ENCODE results near the gene LRRC3. TPM values are rescaled to one million over a fixed set of nuclear protein-coding genes. Genes with fewer than 3 reads are reported as not detected.

The LRRC3 gene
- total RNA-seq, 1 donor from 2014 or later = 2.5 TPM

GRCh38 chr21:44450402-44450801, 4.9 kb upstream of the LRRC3 start:
- Mint-ChIP-seq H3K9me3 (peaks cover 13% of the 10 kb centered on the region), H3K27ac (peak overlapping the region; percentile 89), H3K4me3 (no peak overlapping the region), H3K36me3 (no peaks in the 10 kb centered on the region), H3K4me1 (peaks cover 8% of the 10 kb centered on the region), H3K27me3 (ENCODE audit: insufficient read depth, low read depth) (peaks cover 6% of the 10 kb centered on the region)
- no peaks in the 10 kb centered on the region for H3K79me2 ChIP-seq (ENCODE audit: low read depth)
- no peak overlapping the region for H3K27ac ChIP-seq
- no peak overlapping the region for H3K4me2 ChIP-seq
- H3K36me3 ChIP-seq = no peaks in the 10 kb centered on the region
- TF ChIP-seq CTCF (IDR thresholded peaks at IDR 0.05) (no peak), EZH2phosphoT487 (IDR thresholded peaks at IDR 0.05) (no peak), EZH2 (IDR thresholded peaks at IDR 0.05) (no peak)
- no peak overlapping the region for H2AFZ ChIP-seq (replicated peaks)
- DNase-seq (ENCODE audit: low spot score) = no peak
- H3K9me3 ChIP-seq (ENCODE audit: low read depth) = no peaks in the 10 kb centered on the region
- peaks cover 24% of the 10 kb centered on the region for H3K27me3 ChIP-seq
- no peaks in the 10 kb centered on the region for H3F3A ChIP-seq (ENCODE audit: low read depth)
- peaks cover 9% of the 10 kb centered on the region for H3K4me1 ChIP-seq
- H4K20me1 ChIP-seq (ENCODE audit: low read depth) = no peaks in the 10 kb centered on the region
- H3K9ac ChIP-seq = no peak overlapping the region
- H3K4me3 ChIP-seq = no peak overlapping the region

- Mint-ChIP-seq H3K36me3 (no peaks in the 10 kb centered on the region), H3K4me3 (no peak overlapping the region), H3K4me1 (peaks cover 8% of the 10 kb centered on the region), H3K27me3 (ENCODE audit: insufficient read depth, low read depth) (peaks cover 6% of the 10 kb centered on the region), H3K9me3 (peaks cover 13% of the 10 kb centered on the region), H3K27ac (no peak overlapping the region)
- H3K27ac ChIP-seq = no peak overlapping the region
- H3K9ac ChIP-seq = no peak overlapping the region
- no peak overlapping the region for H2AFZ ChIP-seq (replicated peaks)
- peaks cover 9% of the 10 kb centered on the region for H3K4me1 ChIP-seq
- H3F3A ChIP-seq (ENCODE audit: low read depth) = no peaks in the 10 kb centered on the region
- no peak overlapping the region for H3K4me2 ChIP-seq
- no peak overlapping the region for H3K4me3 ChIP-seq
- no peak for DNase-seq (ENCODE audit: low spot score)
- no peaks in the 10 kb centered on the region for H4K20me1 ChIP-seq (ENCODE audit: low read depth)
- no peak for TF ChIP-seq EZH2phosphoT487 (IDR thresholded peaks at IDR 0.05)
- TF ChIP-seq CTCF (IDR thresholded peaks at IDR 0.05) = no peak
- TF ChIP-seq EZH2 (IDR thresholded peaks at IDR 0.05) = no peak
- H3K36me3 ChIP-seq = no peaks in the 10 kb centered on the region
- no peaks in the 10 kb centered on the region for H3K9me3 ChIP-seq (ENCODE audit: low read depth)
- H3K79me2 ChIP-seq (ENCODE audit: low read depth) = no peaks in the 10 kb centered on the region
- H3K27me3 ChIP-seq = peaks cover 29% of the 10 kb centered on the region
These were observed 4.3 kb upstream of the LRRC3 start for GRCh38 chr21:44450999-44451398.

DNA sequence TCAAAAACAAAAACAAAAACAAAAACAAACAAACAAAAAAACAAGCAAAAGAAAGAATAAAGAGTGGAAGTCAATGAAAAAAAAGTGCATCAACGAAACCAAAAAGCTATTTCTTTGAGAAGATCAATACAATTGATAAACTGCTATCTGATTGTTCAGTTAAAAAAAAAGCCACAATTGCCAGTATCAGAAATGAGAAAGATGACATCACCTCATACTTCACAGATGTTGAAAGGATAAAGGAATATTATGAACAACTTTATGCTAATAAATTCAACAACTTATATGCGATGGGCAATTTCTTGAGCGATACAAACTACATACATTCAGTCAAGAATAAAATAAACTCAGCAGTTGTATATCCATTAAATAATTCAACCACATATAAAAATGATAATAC, 2.2 kb upstream of the LRRC3 start:
- Histone ChIP-seq H3K27ac (no peak overlapping the region), H3K9me3 (ENCODE audit: low read depth) (no peaks in the 10 kb centered on the region), H3K36me3 (no peaks in the 10 kb centered on the region), H2AFZ (replicated peaks) (no peak overlapping the region), H3K9ac (no peak overlapping the region), H4K20me1 (ENCODE audit: low read depth) (no peaks in the 10 kb centered on the region), H3K4me3 (no peak overlapping the region), H3K4me2 (no peak overlapping the region), H3K79me2 (ENCODE audit: low read depth) (no peaks in the 10 kb centered on the region), H3K27me3 (peaks cover 33% of the 10 kb centered on the region), H3K4me1 (peaks cover 9% of the 10 kb centered on the region), H3F3A (ENCODE audit: low read depth) (no peaks in the 10 kb centered on the region)
- H3K9me3 Mint-ChIP-seq = peaks cover 13% of the 10 kb centered on the region
- DNase-seq (ENCODE audit: low spot score) = no peak
- H3K27me3 Mint-ChIP-seq (ENCODE audit: insufficient read depth, low read depth) = peaks cover 2% of the 10 kb centered on the region
- H3K4me3 Mint-ChIP-seq = no peak overlapping the region
- TF ChIP-seq EZH2phosphoT487 (IDR thresholded peaks at IDR 0.05) = no peak
- TF ChIP-seq EZH2 (IDR thresholded peaks at IDR 0.05) = no peak
- no peak for TF ChIP-seq CTCF (IDR thresholded peaks at IDR 0.05)
- no peak overlapping the region for H3K27ac Mint-ChIP-seq
- H3K36me3 Mint-ChIP-seq = no peaks in the 10 kb centered on the region
- H3K4me1 Mint-ChIP-seq = peaks cover 8% of the 10 kb centered on the region

All from neural progenitor cell (in vitro differentiated cells).